Kidney (tissue), 14 donors: ENCODE measurements around the gene ISM2. TPM values are rescaled to one million over a fixed set of nuclear protein-coding genes. Genes with fewer than 3 reads are reported as not detected.

ENCODE experiments used
- DNase-seq, 5 donors: peaks; one replicate each; pipeline ENCODE4 v3.0.0-alpha.2; 2013 to 2020
- FAIRE-seq: peaks from 2 replicates; lab custom pipeline; 2012; peaks lifted over from hg19 to GRCh38; lab: Jason Lieb, UNC
- H3K27ac ChIP-seq, 2 donors: one replicate each; pipeline ENCODE4 v1.7.0; 2013; ENCODE audit warnings: low read depth in 2 of 2, low read length in 2 of 2, inconsistent platforms in 1 of 2
- H3K27me3 ChIP-seq: one replicate; pipeline ENCODE4 v1.7.1; 2013; ENCODE audit warnings: low read length, inconsistent platforms; ENCODE audit not compliant: control insufficient read depth, insufficient read depth
- H3K36me3 ChIP-seq, 3 donors: one replicate each; pipeline versions ENCODE4 v1.7.0 to v1.7.1; 2013; ENCODE audit warnings: low read length in 3 of 3, control low read depth in 1 of 3, inconsistent platforms in 1 of 3; ENCODE audit not compliant: insufficient read depth in 3 of 3, control insufficient read depth in 2 of 3
- H3K4me1 ChIP-seq, 3 donors: one replicate each; pipeline versions ENCODE4 v1.7.0 to v1.7.1; 2013; ENCODE audit warnings: low read length in 3 of 3, inconsistent platforms in 1 of 3, low read depth in 1 of 3; ENCODE audit not compliant: control insufficient read depth in 2 of 3, insufficient read depth in 2 of 3
- H3K4me3 ChIP-seq, 3 donors: one replicate each; pipeline versions ENCODE4 v1.7.0 to v1.8.1; 2013; ENCODE audit warnings: low read length in 3 of 3, control low read depth in 1 of 3, inconsistent platforms in 1 of 3
- H3K9ac ChIP-seq, 3 donors: one replicate each; pipeline versions ENCODE4 v1.7.0 to v1.7.1; 2013; ENCODE audit warnings: low read length in 3 of 3, control low read depth in 1 of 3, inconsistent platforms in 1 of 3
- H3K9me3 ChIP-seq, 3 donors: one replicate each; pipeline versions ENCODE4 v1.7.0 to v1.7.1; 2013; ENCODE audit warnings: low read length in 3 of 3, control low read depth in 1 of 3, inconsistent platforms in 1 of 3; ENCODE audit not compliant: control insufficient read depth in 2 of 3, insufficient read depth in 1 of 3
- intact Hi-C: fragments of 100-400 bp; cut with DNase I; formaldehyde crosslinking; loops from one replicate; pipeline ENCODE4 v1.11.1; 2022
- polyA plus RNA-seq: library from polyadenylated mRNA; stranded (reverse); fragments of 350-450 nt; fragmentation: Illumina TruSeq; extraction: RNeasy Lipid Tissue Mini Kit (QIAGEN cat#74804); gene quantifications from one replicate; pipeline ENCODE4 v1.2.3, GENCODE V29; 2014; ENCODE audit warnings: low read depth, low replicate concordance; ENCODE audit not compliant: insufficient read depth
- total RNA-seq: library from RNA; stranded (reverse); fragmentation: NEBNext Ultra II Directional; extraction: Animal tissue kit (Norgen Biotek cat#: 25700); gene quantifications from one replicate; pipeline ENCODE4 v1.2.1, GENCODE V29; 2021
- TF ChIP-seq, protein P1 (sequence below): IDR thresholded peaks from 3 replicates; pipeline ENCODE4 v1.5.1; 2012; ENCODE audit warnings: mild to moderate bottlenecking, moderate library complexity, borderline replicate concordance; ENCODE audit not compliant: insufficient read depth; ENCODE audit errors: extremely low read depth
- donor health status: control.
- donor health status: control.
- donor health status: control.
- donor health status: control.
- donor health status: control.
- donor health status: DM: yes; HTN: yes; CAD: no.
- donor health status: Normal renal cell carcinoma (clear cell type).

The ISM2 gene
- total and polyA plus RNA-seq, 2 donors from 2014 or later = 0.57 to 0.80 TPM

DNA sequence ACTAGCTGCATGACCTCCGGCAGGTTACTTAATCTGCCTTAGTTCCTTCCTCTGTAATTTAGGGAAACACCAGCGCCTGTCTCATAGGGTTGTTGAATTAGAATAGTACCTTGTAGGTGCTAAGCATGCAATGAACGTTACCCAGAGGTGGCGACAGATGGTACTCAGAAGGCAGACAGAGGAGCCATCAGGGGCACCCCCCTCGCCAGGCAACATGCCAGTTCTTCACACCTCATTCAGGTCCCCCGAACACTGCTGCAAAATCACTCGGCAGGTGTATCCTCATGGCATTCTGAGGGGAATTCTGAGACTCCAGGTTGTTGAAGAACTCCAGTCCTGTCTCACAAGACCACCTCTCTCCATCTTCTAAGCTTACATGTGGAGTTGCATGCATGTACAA, 10.1 kb downstream of the ISM2 start:
- Histone ChIP-seq H3K27me3 (no peaks in the 10 kb centered on the region), H3K4me1 (peaks cover 0 to 17% (median 16%) of the 10 kb centered on the region in 3 donors), H3K9ac (no peak overlapping the region), H3K4me3 (no peak overlapping the region), H3K36me3 (no peaks in the 10 kb centered on the region), H3K27ac (no peak overlapping the region), H3K9me3 (no peaks in the 10 kb centered on the region)
- TF ChIP-seq, protein P1, sequence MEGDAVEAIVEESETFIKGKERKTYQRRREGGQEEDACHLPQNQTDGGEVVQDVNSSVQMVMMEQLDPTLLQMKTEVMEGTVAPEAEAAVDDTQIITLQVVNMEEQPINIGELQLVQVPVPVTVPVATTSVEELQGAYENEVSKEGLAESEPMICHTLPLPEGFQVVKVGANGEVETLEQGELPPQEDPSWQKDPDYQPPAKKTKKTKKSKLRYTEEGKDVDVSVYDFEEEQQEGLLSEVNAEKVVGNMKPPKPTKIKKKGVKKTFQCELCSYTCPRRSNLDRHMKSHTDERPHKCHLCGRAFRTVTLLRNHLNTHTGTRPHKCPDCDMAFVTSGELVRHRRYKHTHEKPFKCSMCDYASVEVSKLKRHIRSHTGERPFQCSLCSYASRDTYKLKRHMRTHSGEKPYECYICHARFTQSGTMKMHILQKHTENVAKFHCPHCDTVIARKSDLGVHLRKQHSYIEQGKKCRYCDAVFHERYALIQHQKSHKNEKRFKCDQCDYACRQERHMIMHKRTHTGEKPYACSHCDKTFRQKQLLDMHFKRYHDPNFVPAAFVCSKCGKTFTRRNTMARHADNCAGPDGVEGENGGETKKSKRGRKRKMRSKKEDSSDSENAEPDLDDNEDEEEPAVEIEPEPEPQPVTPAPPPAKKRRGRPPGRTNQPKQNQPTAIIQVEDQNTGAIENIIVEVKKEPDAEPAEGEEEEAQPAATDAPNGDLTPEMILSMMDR = no peak
- intact Hi-C loops = no loop called here
- DNase-seq = no peak
- FAIRE-seq = no peak

DNA sequence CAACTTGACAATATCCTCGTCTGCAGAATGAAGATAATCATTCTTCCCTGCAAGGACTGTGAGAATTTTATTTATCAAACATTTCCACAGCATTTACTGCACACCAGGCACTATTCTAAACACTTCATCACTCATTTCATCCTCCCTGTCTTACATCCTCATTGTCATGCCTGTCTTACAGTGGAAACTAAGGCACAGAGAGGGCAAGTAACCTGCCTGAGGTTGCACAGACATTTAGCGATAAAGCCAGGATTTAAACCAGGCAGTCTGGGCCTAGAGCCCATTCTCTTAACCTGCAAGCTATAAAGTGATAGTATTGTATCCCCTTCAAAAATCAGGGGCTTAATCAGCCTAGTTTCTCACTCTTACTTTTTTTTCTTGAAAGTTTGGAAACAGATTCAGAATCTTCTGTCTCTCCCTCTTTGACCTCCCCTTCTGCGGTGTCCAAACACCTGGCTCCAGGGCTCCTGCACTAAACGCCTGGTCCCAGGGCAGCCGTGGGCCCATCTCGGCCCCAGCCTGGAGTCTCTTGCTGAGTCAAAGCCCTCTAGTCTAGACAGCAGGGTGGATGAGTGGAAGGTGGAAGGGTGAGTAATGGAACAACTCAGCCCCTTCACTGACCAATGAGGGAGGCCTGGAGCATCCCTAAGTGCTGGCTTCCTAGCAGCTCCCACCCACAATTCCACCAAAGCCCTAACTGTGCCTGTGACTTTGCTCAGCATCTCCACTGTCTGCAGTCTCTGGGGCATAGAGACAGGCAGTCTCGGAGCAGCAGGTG, 12.5 kb downstream of the ISM2 start:
- H3K9me3 ChIP-seq = no peaks in the 10 kb centered on the region
- DNase-seq (no peak), FAIRE-seq (no peak)
- peaks cover 0 to 25% (median 16%) of the 10 kb centered on the region in 3 donors for H3K4me1 ChIP-seq
- no peak overlapping the region for H3K9ac ChIP-seq
- H3K4me3 ChIP-seq = no peak overlapping the region
- no peaks in the 10 kb centered on the region for H3K36me3 ChIP-seq
- intact Hi-C loops = no loop called here
- TF ChIP-seq, protein P1 = no peak
- H3K27ac ChIP-seq = no peak overlapping the region
- no peaks in the 10 kb centered on the region for H3K27me3 ChIP-seq

DNA sequence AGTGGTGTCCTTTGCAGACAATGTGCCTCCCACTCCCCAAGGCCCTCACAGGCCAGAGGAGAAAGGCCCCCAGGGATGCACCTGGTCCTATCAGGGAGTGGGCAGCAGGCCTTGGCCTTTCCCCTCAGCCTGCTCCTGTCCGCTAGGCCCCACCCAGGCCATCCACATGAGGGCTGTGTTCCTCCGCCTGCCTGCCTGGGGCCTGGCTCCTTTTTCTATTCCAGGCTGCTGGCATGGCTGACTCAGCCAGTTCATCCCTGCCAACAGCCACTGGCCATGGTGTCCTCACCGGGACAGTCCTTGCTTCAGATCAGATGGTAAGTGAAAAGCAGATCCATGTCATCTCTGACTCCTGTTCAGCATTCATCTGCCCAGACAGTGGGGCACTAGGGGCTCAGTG, 13.4 kb downstream of the ISM2 start:
- Histone ChIP-seq H3K27ac (no peak overlapping the region), H3K4me1 (peaks cover 0 to 25% (median 16%) of the 10 kb centered on the region in 3 donors), H3K9me3 (no peaks in the 10 kb centered on the region), H3K36me3 (no peaks in the 10 kb centered on the region), H3K4me3 (no peak overlapping the region), H3K9ac (no peak overlapping the region), H3K27me3 (no peaks in the 10 kb centered on the region)
- TF ChIP-seq, protein P1 = no peak
- no peak for FAIRE-seq
- no peak for DNase-seq
- intact Hi-C loops = no loop called here

DNA sequence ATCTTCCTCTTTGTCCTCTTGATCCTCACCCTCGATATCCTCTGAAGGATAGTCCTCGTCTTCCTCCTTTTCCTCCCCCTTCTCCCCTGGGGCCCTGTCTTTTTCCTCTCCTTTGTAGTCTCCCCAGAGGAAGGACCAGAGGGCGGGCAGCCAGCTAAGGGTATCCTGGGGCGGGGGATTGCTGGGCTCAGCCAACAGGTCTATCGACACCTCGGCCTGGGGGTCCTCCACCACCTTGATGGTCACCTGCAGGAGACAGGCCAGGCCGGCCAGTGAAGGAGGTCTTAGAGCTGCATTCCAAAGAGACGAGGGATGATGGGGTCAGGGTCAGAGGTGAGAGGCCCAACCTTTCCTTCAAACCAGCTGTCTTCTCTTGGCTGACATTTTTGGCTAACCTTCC, 16.2 kb downstream of the ISM2 start:
- TF ChIP-seq, protein P1 = no peak
- Histone ChIP-seq H3K27ac (no peak overlapping the region), H3K9me3 (no peaks in the 10 kb centered on the region), H3K9ac (no peak overlapping the region), H3K36me3 (no peaks in the 10 kb centered on the region), H3K27me3 (no peaks in the 10 kb centered on the region), H3K4me3 (no peak overlapping the region), H3K4me1 (peaks cover 0 to 25% (median 16%) of the 10 kb centered on the region in 3 donors)
- no peak for DNase-seq
- intact Hi-C loops = no loop called here
- no peak for FAIRE-seq
